CD4-positive, alpha-beta T cell treated with Interleukin-15 for 1 hour (primary cell): ENCODE results near the gene VWA2.
"Not testable (repeated sequence)": the region's sequence is repeated elsewhere in the genome, so short reads cannot be mapped to it uniquely, and the experiment has no call there.

Experiments used
- DNase-seq: peaks from one replicate; pipeline ENCODE4 v3.0.0-alpha.2; 2020

Gene VWA2

DNA sequence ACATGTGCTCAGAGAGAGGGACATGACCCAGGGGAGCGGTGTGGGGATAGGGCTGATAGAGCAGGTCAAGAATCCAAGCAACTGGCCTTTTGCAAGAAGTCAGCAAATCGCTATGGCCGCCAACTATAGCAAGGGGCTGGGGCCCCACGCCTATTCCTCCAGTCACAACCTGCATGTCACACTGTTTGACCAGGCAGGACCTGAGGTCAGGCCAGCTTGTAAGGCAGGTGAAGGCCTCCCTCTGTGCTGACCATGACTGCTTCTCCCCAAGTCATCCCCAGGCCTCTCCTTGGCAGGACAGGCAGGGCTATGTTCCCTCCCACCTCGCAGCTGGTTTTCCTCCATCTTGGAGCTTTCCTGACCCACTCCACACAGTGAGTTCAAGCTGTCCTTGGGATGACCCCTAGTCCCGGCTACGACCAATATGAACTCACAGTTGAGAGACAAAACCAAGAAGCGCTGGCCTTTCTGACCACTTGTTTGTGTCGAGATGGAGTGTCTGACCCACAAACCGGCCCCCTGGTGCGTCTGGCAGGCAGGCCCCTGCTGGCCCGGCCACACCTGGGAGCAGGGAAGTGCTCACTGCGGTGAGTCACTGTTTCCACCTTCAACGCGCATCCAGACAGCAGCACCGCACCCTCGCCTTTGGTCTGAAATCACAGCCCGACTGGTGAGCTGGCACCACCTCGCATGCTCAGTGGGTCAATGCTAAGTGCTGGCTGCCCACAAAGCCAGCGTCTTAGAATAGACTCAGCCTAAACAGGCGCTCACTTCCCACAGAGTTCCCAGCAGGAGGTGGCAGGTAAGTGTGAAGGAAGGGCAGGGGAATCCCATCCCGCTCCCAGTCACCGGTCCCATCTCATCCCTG is 81.4 kb downstream of the VWA2 start:
- no peak for DNase-seq

DNA sequence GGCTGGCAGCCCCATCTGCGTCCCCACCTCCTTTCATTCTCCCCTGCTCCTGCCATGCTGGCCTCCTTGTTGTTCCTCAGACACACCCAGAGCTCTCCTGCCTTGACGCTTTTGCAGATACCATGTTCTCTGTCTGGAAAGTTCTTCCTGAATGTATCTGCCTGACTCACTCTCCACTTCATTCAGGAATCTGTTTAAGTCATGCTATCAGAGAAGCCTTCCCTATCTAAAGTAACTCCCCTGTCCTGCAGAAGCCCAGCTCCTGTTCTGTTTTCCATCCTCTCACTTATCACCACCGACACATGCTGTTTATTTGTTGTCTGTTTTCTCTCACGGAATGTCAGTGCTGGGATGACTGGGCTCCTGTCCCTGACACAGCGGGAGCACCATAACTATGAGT is 83.3 kb downstream of the VWA2 start:
- DNase-seq = no peak

DNA sequence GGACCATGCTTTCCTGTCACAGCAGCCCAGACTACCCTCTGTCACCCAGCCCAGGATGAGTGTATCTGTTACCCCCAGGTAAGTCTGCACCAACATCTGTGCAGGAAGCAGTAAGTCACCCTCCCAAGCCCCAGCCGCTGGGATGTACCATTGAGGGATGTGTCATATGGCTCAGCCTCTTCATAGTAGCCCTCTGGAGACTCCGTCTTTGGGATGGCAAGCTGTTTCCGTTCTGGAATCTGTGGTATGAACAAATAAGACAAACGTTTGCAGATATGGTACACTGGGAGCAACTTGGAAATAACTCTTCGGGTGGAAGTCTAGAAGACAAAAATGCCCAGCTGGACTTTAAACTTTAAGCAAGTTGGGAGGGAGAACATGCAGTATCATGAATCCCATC is 84.0 kb downstream of the VWA2 start:
- no peak for DNase-seq

DNA sequence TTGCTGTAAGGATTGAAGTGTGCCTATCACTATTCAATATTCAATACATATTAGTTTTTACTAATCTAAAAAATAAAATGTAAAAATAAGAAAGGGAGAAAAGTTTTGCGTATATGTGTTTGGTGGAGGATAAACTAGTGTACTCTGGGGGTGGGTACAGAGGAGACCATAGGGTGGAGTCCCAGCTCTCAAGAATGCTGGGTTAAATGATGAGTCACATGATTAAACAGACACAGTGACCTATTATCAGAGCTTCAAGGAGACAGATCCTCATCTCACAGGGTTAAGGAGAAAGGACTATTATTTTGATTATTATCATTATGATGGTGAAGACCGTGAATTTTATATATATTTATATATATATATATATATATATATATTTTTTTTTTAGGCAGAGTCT is 87.7 kb downstream of the VWA2 start:
- DNase-seq = no peak

DNA sequence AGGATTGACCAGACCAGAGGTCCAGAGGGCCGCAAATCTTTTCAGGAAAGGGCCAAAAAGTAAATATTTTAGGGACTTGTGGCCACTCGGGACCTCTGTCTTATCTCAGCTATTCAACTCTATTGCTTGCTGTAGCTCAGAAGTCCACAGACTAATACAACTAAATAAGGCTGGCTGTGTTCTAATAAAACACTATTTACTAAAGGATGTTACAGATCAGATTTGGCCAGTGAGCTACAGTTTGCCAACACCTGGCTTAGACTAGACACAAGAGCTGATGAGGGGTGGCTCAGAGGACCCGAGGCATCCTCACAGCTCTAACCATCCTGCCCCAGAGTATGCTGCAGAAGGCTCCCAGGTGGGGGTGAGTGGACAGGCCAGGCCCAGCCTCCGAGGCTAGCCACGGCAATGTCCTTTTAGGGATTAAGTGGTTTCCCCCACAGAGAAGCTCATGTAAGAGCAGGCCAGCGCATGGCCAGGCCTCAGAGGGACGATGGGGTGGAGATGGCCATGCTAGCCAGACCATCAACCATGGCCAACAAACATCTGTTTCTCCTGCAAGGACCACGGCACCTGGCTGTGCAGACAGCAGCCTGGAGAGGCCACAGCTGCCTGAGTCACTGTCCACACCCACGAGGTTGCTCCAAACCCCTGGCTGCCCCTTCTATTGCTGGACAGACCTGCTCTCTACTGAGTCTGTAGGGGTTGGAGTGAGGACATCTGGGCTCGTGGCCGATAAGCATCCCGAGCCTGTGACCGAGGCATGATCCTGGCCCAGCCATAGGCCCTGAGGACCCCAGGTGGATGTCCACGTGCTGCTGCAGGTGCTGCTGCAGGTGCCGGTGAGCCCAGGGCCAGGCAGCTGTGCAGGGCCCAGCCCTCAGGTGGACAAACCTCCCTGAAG is 88.7 kb downstream of the VWA2 start:
- no peak for DNase-seq

DNA sequence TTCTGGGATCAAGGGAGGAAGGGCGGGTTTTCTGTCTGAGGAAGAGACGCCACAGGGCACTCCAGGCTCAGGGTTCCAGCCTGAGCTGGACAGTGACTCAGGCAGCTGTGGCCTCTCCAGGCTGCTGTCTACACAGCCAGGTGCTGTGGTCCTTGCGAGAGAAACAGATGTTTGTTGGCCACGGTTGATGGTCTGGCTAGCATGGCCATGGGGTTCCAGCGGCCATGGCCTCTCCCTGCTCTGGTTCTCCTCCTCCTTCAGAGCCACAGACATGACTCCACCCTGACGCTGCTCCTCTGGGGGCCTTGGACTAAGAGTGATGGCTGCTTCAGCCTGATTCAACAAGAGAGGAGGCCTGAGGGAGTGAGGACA is 89.4 kb downstream of the VWA2 start:
- DNase-seq = no peak

DNA sequence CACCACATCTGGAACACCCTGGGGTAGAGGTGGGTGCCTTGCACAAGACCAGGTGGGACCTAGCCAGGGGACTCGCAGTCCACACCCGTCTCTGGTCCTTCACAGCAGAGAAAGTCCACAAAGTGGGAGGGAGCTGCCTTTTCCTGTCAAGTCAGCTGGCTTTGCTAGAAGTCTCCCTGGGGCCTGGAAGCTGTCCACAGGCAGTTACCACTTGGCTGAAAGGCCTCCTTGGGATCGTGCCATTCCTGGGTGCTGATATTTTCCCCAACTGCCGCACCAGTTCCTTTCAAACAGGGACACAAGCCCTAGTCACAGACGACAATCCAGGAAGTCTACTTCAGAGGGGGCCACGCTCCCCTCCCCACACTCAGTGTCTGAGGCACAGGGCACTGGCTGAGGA is 89.8 kb downstream of the VWA2 start:
- no peak for DNase-seq

DNA sequence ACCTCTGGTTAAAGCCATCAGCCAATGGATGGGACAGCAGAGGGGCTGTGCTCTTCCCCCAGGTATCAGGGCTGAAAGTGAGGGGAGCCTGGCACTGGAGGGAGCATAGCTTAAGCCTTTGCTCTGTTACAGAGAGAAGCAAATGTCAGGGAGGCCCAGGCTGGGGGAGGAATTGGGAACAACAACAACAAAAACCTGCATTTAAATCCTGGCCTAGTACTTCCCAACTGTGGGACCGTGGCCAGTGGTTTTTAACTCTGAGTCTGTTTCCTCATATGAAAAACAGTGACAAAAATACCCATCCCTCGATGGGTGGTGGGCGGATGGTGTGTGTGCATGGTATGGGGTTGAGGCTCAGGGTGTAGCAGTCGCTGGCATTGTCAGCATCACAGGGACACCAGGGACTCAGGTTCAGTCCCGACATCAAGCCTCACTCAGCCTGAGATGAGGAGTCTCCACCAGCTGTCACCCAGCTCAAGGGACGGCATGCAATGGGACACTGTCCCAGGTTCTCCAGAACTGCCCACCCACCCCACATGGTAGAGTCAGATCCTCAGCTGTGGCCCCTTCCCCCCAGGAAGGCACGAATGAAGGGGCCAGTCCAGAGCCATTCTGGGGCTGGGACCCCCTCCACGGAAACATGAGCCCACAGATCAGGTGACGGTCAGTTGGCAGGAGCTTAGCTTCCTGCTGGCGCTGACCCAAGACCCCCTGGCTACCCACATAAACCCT is 90.7 kb downstream of the VWA2 start:
- no peak for DNase-seq

DNA sequence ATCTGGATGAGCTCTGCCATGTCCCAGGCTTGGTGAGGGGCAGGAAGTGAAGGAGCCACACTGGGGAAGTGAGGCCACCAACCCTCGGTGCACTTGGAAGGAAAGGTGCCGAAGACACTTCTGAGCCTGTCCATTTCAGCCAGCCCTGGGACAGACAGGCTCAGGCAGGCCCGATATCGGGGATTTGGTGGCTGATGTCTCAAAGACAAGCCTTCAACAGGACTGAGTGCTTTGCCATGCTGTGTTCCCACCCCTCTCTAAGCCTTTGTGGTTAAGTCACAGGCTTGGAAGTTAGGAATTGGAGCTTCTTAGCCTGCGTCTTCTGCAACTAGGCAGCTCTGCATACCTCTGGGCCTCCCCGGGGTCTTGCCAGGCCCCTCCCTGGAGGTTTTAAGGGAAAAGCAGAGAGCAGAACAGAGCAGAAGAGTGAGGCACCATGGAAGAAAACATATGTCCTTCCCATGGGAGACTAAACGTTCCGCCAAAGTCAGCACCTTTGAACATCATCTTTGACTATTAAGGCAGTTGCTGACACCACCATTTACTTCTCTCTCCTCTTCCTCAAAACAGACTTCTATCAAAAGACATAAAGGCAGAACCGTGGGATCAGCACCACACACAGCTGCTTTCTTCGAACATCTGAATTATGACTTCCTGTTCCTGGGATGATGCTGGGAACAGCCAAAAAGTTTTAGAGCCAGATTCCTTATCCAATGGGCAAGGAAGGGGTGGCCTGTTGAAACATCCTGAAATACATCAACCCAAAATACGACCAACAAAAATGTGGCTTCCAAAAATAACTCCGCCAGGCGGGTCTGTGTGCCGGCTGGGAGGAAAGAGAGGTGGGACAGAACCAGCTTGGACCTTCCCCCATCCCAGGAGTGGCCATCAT is 93.5 kb downstream of the VWA2 start:
- no peak for DNase-seq

DNA sequence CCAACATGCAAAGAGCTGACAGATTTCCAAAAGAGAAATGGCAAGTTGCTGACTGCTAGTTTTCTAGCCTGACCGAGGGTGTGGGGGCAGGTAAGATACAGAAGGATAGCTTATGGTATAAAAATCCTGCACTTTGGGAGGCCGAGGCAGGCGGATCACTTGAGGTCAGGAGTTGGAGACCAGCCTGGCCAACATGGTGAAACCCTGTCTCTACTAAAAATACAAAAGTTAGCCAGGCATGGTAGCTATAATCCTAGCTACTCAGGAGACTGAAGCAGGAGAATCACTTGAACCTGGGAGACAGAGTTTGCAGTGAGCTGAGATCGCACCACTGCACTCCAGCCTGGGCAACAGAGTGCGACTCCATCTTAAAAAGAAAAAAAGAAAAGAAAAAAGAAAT is 94.4 kb downstream of the VWA2 start:
- not testable (repeated sequence) for DNase-seq

DNA sequence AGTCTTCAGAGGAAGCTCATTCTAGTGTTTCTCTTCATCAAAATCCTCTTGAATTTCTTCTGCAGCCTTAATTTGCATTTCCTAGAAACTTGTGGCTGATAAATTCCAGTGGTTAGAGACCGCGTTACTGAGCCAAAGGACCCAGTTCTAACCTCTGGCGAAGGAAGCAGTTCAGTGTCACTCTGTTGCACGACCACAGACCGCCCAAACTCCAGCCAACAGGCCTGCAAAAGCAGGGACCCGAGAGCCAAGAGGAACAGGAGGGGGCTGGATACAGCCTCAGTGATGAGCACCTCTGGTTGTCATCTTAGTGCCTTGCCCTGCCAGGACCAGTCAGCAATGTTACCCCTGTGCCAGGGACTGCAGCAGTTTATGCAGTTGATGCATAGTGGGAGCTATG is 95.2 kb downstream of the VWA2 start:
- DNase-seq = no peak

DNA sequence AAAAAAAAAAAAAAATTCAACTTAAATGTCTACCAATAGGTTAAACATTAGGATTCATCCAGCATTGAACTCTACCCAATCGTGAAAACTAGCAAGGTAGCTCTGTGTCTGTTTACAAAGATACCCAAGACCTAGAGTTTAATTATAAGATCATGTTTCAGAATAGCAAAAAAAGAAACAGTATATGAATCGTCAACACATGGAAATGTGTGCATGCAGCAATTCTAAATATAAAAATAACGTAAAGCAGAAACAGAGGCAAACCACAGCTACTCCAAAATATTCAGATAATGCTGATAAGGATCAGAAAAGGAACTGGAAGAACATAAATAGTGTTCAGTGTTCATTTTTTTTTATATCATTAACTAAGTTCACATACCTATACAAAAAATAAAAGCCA is 96.6 kb downstream of the VWA2 start:
- no peak for DNase-seq

DNA sequence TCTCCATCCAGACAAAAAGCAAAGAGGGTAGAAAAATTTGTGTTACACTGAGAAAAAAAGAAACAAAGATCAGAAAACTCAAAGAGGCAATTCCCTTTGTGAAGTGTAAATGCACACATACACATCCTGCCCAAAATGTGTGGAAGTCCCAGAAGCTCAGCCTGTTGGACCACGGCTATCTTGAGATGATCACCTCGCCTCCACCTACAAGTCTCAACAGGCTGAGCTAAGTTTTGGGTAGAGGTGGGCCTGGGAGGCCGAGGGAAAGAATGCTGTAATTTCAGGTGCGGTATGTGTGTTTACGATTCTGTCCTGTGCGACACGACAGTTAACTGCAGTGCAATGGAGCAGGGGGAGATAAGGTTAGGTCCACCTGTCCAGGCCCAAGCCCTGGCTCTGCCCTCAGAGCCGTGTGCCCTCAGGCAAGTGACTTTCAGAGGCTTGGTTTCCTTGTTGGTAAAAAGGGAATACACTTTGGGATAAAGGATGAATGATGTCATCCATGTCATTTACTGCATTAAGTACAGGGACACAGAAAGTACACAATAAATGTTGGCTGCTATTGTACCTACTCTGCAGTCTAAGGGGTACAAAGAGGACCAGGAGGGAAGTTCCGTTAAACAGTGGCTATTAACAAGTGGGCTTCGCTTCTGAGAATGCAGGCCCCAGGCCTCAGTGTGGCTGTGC is 97.9 kb downstream of the VWA2 start:
- no peak for DNase-seq

DNA sequence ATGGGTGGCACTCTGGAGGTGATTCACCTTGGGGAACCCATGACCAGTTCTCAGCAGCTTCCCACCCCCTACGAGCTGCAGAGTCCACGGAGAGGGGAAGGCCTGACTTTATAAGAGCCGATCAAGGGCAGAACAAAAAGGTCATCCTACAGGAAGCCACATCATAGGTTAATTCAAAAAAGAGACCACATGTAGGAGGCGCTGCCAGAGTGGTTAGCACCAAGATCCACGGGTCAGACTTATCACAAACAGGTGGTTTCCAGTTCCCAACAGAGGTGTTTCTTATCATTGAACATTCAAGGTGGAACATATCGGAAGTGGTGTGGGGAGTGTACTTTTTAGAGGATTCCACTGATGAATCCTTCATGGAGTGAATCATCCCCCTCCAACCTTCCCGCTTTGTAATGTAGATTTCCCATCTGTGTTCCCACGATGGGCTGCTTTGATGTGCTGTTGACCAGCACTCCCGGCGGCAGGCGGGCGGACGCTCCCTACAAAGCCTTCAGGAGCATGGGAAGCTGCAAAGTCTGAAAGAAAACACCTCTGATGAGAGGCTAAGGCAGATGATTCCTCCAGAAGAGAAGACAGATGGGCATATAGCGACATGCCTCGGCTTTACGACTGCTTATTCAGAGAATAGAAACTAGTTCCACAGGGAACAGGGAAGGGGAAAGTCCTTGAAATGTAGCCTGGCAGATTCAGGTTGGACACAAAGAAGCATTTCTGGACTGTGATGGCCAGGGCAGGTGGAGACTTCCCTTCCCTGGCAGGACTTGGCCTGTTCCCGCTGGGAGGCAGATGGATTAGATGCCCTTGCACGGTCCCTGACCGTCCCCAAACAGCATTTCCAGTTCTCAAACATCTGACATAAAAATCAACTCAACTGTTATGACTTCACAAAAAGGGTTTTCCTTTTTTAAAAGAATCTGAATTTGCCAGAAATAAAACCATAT is 98.7 kb downstream of the VWA2 start:
- DNase-seq = no peak

DNA sequence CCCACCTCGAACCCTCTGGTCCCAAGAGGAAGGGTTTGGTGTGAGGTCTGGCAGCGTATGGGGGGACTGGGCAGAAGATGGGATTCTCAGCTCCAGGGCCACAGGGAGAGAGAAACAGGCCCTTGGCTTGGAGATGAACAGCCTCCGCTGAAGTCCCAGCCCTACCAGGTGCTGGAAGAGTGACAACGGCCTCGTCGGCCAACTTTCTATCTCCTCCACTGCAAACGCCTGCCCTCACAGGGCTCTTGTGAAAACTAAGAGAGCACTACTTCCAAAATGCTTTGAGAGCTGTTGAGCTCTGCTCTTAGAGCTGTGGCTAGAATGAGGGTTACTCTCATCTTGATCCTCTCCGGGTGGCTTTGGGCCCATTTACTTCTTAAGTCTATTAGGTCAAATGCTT is 101.8 kb downstream of the VWA2 start:
- DNase-seq = no peak
